ENCODE results near the gene LEPR.

DNA sequence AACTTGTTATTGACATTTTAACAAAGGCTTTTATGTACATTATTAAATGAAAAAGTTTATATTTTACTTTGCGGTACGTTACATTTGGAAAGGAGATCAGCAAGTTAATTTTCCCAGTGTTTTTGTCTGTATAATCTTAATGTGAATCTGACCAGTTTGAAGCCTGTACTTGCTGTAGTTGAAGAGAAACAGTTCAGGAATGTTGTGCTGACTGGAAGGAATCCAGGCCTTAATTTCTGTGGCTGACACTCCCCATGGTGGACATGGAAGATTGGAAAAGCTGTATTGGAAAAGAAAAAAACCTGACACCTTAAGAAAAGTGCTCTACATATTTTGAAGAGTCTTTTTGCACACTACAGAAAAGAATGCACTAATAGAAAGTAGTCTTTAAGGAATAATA is 15.5 kb downstream of the LEPR start:
- TF ChIP-seq, protein P1, sequence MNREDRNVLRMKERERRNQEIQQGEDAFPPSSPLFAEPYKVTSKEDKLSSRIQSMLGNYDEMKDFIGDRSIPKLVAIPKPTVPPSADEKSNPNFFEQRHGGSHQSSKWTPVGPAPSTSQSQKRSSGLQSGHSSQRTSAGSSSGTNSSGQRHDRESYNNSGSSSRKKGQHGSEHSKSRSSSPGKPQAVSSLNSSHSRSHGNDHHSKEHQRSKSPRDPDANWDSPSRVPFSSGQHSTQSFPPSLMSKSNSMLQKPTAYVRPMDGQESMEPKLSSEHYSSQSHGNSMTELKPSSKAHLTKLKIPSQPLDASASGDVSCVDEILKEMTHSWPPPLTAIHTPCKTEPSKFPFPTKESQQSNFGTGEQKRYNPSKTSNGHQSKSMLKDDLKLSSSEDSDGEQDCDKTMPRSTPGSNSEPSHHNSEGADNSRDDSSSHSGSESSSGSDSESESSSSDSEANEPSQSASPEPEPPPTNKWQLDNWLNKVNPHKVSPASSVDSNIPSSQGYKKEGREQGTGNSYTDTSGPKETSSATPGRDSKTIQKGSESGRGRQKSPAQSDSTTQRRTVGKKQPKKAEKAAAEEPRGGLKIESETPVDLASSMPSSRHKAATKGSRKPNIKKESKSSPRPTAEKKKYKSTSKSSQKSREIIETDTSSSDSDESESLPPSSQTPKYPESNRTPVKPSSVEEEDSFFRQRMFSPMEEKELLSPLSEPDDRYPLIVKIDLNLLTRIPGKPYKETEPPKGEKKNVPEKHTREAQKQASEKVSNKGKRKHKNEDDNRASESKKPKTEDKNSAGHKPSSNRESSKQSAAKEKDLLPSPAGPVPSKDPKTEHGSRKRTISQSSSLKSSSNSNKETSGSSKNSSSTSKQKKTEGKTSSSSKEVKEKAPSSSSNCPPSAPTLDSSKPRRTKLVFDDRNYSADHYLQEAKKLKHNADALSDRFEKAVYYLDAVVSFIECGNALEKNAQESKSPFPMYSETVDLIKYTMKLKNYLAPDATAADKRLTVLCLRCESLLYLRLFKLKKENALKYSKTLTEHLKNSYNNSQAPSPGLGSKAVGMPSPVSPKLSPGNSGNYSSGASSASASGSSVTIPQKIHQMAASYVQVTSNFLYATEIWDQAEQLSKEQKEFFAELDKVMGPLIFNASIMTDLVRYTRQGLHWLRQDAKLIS (CRISPR knock-in tag; IDR thresholded peaks at IDR 0.05; ENCODE audit: borderline replicate concordance): no peak
- TF ChIP-seq CTCF (IDR thresholded peaks at IDR 0.05): no peak
- no peak for TF ChIP-seq SP1 (CRISPR knock-in tag; conservative IDR thresholded peaks at IDR 0.05)
- no peak for TF ChIP-seq TP53 (CRISPR knock-in tag; IDR thresholded peaks at IDR 0.05)
- TF ChIP-seq IRF2 (CRISPR knock-in tag; IDR thresholded peaks at IDR 0.05; ENCODE audit: borderline replicate concordance, low read depth): no peak
- no peak for TF ChIP-seq ZNF232 (CRISPR knock-in tag; IDR thresholded peaks at IDR 0.05)
- TF ChIP-seq ELF4 (CRISPR knock-in tag; IDR thresholded peaks at IDR 0.05; ENCODE audit: low read depth): no peak
- TF ChIP-seq ATF2 (CRISPR knock-in tag; IDR thresholded peaks at IDR 0.05; ENCODE audit: borderline replicate concordance, low read depth): no peak
- no peak for TF ChIP-seq USF1 (CRISPR knock-in tag; IDR thresholded peaks at IDR 0.05)
- TF ChIP-seq, protein P2, sequence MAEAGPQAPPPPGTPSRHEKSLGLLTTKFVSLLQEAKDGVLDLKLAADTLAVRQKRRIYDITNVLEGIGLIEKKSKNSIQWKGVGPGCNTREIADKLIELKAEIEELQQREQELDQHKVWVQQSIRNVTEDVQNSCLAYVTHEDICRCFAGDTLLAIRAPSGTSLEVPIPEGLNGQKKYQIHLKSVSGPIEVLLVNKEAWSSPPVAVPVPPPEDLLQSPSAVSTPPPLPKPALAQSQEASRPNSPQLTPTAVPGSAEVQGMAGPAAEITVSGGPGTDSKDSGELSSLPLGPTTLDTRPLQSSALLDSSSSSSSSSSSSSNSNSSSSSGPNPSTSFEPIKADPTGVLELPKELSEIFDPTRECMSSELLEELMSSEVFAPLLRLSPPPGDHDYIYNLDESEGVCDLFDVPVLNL (CRISPR knock-in tag; IDR thresholded peaks at IDR 0.05; ENCODE audit: borderline replicate concordance, low read depth): no peak
- no peak for TF ChIP-seq ZNF317 (CRISPR knock-in tag; IDR thresholded peaks at IDR 0.05; ENCODE audit: borderline replicate concordance, low read depth)

Data from WTC11 (cell line).